NCI-H146 (cell line): Measurements from ENCODE around the gene KIRREL3.

Experiments
- DNase-seq: peaks from one replicate; lab custom pipeline; 2025; lab: John Stamatoyannopoulos, UW

The KIRREL3 gene

GRCh38 chr11:126669416-126669815 is 331.2 kb downstream of the KIRREL3 start:
- no peak for DNase-seq

- DNase-seq, result no peak
Observed at GRCh38 chr11:126664643-126665042, 335.9 kb downstream of the KIRREL3 start.

DNA sequence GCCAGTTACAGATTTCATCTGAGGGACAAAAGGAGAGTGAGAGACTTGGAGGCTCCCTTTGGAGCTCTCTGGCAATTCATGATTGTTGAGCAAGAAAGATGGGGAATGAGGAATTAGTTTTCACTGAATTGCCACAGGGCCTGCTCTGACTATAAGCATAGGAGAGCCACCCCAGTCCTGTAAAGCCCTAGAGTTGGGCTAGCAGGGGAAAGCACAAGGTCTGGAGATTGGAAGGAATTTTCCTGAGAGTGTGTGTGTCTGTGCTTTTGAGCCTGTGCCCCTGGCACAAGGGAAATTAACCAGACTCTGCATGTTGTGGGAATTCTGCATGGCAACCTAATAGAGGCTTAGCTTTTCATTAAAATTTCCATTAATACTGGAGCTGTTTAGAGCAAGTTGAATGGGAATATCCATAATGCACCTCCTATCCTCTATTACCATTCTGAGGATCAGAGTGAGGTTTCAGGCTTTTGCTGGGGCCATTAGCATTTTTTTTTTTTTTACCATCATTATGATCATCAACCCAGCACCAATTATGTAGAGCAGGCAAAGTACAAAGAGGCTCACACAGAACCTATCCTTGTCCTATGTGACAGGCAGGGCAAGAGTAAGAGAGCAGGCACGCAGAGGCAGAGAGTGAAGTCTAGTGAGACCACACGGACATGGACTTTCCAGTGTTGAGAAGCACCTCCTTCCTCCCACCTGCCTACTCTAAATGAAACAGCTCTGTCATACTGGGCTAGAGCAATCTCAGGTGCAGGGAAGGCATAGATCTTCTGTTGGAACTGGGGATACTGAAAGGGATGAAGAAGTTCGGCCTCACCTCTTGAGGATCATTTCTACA is 336.6 kb downstream of the KIRREL3 start:
- no peak for DNase-seq

DNA sequence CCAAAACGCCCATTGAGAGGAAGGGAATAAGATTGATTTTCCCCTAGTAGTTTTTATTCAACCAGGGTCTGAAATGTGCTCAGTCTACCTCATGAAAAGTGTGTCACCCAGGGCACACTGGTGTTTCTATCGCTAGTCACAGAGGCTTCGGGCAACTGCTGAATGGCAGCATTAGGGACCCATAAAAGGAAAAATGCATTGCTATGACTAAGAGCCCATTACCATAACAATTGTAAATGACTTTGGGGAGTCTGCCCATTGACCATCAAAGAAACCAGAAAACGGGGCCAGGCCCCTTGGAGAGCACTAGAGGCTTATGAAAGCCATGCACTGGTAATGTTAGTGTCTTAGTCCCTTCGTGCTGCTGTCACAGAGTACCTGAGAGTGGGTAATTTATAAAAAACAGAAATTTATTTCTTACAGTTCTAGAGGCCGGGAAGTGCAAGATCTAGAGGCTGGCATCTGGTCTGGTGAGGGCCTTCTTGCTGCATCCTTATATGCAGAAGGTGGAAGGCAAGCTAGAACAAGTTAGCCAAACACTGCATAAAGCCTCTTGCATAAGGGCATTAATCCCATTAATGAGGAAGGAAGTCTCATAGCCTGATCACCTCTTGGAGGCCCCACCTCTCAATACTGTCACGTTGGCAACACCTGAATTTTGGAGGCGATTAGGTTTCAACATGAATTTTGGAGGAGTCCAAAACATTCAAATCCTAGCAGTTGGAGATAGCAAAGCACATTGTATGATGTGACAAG is 338.4 kb downstream of the KIRREL3 start:
- no peak for DNase-seq

DNA sequence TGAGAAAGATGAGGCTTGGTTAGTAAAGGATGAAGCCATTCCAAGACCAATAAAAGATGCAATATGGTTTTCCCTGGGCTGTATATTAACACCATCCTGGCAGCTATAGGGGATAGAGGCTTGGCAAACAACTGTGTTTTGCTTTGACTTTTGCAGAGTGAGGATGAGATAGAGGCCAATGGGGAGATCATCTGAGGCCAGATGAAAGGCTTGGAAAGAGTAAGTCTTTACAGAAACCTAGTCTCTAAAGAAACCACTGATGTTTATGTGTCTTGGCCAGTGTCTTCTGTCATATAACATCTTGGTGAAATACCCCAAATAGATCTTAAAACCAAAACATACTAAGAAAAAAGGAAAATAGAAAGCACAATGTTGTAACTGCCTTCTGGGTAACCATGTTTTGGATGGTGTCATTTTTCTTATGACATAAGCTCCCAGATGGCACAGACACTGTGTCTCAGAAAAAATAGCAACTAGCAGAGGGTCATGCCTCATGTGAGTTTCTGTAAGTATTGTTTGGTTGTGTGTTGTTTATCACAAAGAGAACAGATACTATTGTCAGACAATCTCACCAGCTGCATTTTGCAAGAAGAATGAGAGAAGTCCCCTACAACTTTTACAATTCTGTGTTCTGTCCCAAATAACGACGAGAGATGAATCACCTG is 339.7 kb downstream of the KIRREL3 start:
- DNase-seq, result no peak

- DNase-seq, result peak; percentile 5
Observed at GRCh38 chr11:126660321-126660720, 340.2 kb downstream of the KIRREL3 start.

DNA sequence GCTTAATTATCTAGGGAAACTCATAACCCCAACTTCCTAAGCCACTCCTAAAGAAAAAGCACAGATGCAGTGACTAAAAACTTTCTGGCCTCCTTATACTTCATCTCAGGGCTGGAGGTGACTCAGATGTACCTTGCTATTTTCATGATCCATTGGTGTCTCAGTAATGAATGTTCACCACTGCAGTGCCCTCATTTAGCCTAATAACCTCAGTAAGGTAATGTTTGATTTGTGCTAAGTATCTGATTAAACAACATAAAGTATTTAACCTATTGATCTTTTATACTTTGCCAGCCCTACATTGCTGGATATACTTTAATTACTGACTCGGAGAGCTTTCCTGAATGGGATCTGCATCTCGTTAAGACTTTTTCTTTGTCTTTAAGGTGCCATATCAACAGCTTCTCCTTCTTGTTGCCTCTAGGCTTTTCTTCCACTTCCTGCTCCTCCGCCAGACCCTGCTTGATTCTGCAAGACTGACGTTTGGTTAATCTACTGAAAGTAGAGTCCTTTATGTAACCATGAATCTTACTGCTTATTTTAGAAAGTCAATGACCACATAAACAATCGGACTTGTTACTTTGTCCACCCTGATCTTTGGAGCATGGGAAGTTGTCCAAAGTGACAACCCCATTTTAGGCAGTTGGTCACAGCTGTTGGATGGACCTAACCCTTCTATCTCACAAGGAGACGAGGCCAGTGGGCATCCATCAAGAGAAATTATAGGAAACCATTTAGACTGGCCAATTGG is 342.1 kb downstream of the KIRREL3 start:
- no peak for DNase-seq

GRCh38 chr11:126655807-126656128 is 344.8 kb downstream of the KIRREL3 start:
- no peak for DNase-seq

DNA sequence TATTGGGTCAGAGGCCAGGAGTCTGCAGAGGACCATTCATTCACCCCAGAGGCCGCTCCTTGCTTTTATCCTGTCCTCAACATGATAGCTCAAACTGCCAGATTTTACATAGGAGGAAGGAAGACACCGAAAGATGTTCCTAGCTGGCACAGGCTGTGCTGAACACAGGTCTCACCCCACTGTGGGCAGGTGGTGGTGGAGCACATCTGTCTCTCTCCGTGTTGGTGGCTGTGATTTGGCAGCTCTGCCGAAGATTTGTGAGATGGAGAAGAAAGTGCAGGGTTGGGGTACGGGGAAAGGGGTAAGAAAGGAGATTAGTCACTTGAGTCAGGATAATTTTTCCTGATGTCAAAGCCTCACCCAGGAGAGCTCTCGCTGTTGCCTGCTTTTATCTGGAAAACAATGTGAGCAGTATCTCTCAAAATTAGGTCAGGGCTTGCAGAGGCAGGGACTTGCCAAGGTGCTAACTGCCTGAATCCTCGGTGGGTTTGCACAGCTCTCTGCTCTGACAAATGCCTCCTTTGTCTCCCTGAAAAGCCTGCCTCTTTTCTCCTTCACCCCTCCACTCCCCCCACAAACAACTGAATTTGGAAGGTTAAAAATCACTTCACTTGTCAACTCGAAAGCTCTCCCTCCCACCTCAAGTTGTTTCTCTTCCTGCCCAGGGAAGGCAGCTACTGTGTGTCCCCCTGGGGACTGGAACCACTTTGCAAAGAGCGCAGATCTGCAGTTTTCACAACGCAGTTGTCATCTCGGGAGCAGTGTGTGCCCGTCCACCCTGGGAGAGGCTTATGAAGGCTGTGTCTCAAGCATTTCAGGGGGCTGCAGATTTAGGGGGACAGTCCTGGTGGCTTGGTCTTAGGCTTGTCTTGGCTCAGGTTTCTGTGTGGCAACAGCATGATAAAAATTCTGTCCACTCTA is 345.4 kb downstream of the KIRREL3 start:
- DNase-seq, result no peak

GRCh38 chr11:126653040-126653439 is 347.5 kb downstream of the KIRREL3 start:
- DNase-seq, result no peak

DNA sequence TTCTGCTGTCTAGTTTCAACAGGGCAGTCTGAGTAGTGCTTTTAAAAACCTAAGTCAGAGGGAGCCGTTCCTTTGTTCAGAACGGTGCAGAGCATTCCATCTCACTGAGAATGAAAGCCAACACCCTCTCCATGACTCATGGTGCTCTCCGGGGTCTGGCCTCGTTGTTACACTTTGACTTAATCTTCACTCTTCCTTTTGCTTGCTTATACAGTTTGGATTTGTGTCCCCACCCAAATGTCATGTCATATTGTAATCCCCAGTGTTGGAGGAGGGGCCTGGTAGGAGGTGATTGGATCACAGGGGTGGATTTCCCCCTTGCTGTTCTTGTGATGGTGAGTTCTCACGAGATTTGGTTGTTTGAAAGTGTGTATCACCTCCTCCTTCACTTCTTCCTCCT is 352.8 kb downstream of the KIRREL3 start:
- DNase-seq, result no peak

DNA sequence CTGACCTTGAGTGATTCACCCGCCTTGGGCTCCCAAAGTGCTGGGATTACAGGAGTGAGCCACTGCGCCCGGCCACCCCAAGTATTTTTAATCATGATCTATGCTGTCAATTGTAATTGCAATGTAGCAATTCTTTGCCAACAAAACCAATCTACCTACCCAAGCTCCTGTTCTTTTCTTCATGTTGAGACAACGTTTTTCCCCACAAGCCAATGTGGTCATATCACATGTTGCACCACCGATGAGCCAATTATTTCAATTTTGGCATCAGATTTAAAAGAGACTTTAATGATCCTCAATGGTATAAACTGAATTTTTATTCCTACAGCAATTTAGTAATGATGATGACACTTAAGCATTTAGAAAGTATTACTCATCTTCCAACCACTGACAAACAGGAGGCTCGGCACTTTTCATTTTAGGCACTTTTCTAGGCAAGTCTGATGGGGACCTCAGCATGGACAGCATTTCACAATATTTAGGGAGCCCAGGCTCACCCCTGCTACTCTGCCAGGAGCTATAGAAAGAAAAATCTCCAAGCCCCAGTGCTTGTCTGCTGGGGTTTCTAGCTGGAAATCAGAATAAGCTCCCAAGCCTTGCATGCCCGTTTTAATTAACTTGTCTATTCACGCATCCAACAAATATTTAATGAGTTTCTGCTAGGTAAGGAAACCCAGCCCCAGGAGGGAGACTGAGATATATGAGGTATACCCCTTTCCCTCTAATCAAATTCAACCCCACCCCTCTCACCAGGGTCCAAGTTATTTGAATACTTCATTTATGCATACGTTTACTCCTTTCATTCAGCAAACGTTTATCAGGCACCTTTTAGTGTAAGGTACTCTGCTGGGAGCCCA is 353.6 kb downstream of the KIRREL3 start:
- no peak for DNase-seq

DNA sequence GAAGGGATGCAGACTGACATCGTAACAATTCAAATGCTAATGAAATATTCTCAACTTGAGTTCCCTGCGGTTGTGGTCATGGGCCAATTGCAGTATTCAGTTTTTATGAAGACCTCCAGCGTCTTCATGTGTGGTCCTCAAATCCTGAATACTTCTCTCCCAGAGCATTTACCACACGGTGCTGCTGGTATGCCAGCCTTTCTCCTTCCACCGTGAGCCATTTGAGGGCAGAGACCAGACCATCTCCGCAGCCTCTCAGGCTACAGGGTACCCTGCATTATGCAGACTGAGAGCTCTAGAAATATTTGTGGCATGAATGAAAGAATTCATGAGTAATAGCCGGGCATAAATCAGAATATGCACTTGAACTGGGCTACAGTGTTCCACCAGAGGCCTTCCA is 355.4 kb downstream of the KIRREL3 start:
- no peak for DNase-seq

DNA sequence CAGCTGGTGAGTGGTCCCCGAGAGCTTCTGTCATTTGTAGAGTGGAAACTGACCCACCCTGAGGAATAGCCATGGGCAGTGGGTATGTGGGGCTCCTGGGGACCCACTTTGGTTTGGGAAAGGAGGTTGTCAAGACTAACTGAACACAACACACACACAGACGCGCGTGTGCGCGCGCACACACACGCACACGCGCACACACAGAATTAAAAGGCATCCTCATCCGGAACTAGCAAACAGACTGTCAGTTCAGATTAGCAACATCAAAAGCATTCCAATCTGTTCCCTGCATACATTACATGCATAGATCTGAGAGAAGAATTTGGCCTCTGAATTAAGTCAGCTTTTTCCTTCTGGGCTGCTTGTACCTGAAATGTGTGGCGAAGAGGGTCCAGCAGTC is 360.4 kb downstream of the KIRREL3 start:
- DNase-seq, result no peak

- no peak for DNase-seq
Observed at GRCh38 chr11:126639692-126640091, 360.9 kb downstream of the KIRREL3 start.

DNA sequence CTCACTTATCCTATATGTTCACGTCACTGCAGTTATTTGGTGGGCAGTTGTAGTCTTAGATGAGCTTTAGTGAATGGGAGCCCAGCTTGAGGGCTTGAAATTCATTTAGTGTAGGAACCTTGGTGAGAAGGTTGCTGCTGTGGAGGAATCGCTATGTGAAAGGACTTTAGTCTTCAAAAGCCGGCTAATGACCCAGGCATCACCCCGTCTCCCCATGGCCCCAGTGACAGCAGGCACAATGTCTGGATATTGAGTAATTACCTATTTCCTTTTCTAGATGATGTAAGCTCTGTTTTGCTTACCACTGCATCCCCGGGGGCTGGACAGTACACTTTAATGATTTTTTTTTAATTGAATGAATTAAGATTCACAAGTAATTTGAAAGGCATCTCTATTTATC is 361.9 kb downstream of the KIRREL3 start:
- no peak for DNase-seq

DNA sequence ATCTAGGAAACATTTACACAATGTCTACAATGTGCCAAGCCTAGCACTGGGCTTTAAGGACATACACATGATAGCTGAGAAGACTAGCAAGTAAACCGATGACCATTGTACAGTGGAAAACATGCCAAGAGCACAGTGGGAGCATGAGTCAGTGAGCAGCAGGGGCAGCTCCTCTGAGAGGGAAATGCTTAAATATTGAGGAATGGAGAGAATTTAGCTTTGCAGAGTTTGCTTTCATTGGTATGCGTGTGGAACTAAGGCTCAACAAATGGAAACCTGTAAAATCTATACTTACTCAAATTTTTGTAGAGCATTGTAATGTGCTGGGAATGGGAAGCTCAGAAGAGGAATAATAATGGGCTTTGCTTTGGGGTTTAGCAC is 362.8 kb downstream of the KIRREL3 start:
- DNase-seq, result no peak

GRCh38 chr11:126636911-126637794 is 363.4 kb downstream of the KIRREL3 start:
- DNase-seq, result no peak

DNA sequence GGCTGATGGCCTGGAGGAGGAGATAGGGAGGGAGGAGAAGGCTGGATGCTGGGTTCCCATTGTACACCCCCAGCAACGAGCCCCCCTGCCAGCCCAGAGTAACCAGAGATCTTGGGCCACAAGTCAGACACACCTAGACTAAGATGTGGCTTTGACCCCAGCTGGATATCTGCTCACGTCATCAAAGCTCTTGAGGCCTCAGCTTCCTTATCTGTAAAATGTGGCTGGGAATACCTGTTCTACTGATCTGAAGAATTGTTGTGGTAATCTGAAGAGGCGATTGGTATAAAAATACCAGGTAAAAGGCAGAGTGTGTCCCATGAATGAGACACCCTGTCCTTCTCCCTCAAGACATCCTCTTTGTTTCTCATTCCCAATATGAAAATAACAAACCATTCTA is 365.1 kb downstream of the KIRREL3 start:
- no peak for DNase-seq
